Measurements from ENCODE around the gene PSMD5.
A peak's percentile ranks its signal among the peaks of the same experiment; 100 is the strongest.

Gene PSMD5

GRCh38 chr9:120767451-120767850, 75.3 kb downstream of the PSMD5 start:
- H3K9me3 ChIP-seq: no peaks in the 10 kb centered on the region
- peak overlapping the region; percentile 52 for H3K27ac ChIP-seq
- H3K4me1 ChIP-seq (ENCODE audit: control insufficient read depth in 1 of 2, insufficient read depth in 1 of 2, low read depth in 1 of 2, low read length in 1 of 2): peaks cover 10 to 35% of the 10 kb centered on the region in 2 experiments
- TF ChIP-seq CTCF (IDR thresholded peaks at IDR 0.05): no peak
- peaks cover 88% of the 10 kb centered on the region for H3K36me3 ChIP-seq
- H3K4me3 ChIP-seq (ENCODE audit: low read depth in 1 of 2, low read length in 1 of 2): no peak overlapping the region
- no peaks in the 10 kb centered on the region for H3K27me3 ChIP-seq
